ENCODE measurements around the gene BOK.

DNA sequence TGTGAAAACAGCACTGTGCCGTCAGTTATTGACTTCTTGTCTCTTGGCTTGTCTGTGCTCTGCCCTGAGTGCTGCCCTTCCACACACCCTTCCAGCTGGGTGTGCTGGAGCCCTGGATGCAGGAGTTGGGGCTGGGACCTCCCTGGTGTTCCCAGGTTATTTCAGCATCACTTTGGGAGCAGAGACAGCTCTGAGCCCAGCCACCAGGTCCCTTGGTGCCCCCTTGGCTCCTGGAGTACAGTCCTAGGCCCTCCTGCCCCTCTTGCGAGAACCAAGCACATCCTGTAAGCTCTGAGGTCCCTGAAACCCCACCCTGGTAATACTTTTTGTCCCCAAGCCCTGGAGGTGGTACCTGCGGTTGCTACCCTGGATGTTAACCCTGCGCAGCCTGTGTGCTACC lies 24.3 kb downstream of the BOK start:
- TF ChIP-seq POLR2A (IDR thresholded peaks at IDR 0.05; ENCODE audit: low read depth, low read length) (no peak), CTCF (conservative IDR thresholded peaks at IDR 0.05; ENCODE audit: low read depth, low read length) (no peak), RFX5 (IDR thresholded peaks at IDR 0.05; ENCODE audit: low read depth, low read length) (no peak), CEBPB (IDR thresholded peaks at IDR 0.05; ENCODE audit: low read depth, low read length) (no peak), RAD21 (IDR thresholded peaks at IDR 0.05; ENCODE audit: low read length) (no peak), CHD1 (IDR thresholded peaks at IDR 0.05; ENCODE audit: low read depth, low read length) (no peak), FOS (IDR thresholded peaks at IDR 0.05; ENCODE audit: low read depth, low read length) (no peak), RCOR1 (IDR thresholded peaks at IDR 0.05; ENCODE audit: insufficient replicate concordance, low read length) (no peak), USF2 (IDR thresholded peaks at IDR 0.05; ENCODE audit: low read depth, low read length) (no peak), MXI1 (IDR thresholded peaks at IDR 0.05; ENCODE audit: borderline replicate concordance, low read depth, low read length) (no peak), SMC3 (IDR thresholded peaks at IDR 0.05; ENCODE audit: low read depth, low read length) (no peak)
